ENCODE results near the gene SH2D4B. TPM values are rescaled to one million over a fixed set of nuclear protein-coding genes. Genes with fewer than 3 reads are reported as not detected.

Gene SH2D4B
- total RNA-seq, 4 donors from 2014 or later = not detected

DNA sequence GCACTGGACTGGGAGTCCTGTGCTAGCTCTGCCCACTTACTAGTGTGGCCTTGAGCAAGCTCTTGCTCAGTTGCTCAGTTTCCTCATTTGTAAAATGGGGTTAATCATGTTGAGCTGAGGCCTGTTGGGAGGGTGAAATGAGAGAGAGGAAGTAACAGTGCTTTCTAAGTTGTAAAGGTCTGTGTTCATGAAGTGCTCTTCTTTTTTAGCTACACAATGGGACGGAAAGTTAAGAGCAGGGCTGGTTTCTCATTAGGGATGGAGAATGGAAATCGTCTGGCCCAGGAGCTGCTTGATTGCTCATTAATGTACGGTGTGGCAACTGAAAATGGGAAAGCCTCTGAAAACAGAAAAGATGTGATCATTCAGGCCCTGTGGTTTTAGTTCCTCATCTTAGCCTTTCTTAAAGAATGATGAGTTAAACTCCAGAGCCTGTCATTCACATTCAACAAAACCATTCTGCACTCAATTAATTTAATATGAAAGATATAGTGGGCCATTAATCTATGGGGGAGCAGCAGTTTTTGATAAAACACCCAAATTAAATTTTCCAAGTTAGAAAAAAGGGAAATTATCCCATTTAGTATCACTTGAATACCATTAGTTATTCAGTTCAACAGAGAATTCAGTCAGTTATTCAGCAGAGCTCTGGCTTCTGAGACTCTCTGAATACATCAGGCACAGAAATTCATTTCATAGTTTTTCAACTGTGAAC lies 60.5 kb downstream of the SH2D4B start:
- DNase-seq = peak in 1 of 3 donors; percentile 5
- Histone ChIP-seq H3K27ac (no peak overlapping the region), H3K4me3 (no peak overlapping the region), H3K4me1 (no peaks in the 10 kb centered on the region), H3K27me3 (no peaks in the 10 kb centered on the region), H3K36me3 (no peaks in the 10 kb centered on the region), H3K9me3 (no peaks in the 10 kb centered on the region)
- TF ChIP-seq, protein P1, sequence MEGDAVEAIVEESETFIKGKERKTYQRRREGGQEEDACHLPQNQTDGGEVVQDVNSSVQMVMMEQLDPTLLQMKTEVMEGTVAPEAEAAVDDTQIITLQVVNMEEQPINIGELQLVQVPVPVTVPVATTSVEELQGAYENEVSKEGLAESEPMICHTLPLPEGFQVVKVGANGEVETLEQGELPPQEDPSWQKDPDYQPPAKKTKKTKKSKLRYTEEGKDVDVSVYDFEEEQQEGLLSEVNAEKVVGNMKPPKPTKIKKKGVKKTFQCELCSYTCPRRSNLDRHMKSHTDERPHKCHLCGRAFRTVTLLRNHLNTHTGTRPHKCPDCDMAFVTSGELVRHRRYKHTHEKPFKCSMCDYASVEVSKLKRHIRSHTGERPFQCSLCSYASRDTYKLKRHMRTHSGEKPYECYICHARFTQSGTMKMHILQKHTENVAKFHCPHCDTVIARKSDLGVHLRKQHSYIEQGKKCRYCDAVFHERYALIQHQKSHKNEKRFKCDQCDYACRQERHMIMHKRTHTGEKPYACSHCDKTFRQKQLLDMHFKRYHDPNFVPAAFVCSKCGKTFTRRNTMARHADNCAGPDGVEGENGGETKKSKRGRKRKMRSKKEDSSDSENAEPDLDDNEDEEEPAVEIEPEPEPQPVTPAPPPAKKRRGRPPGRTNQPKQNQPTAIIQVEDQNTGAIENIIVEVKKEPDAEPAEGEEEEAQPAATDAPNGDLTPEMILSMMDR (IDR thresholded peaks at IDR 0.05) = no peak
- TF ChIP-seq POLR2A (IDR thresholded peaks at IDR 0.05) = no peak

DNA sequence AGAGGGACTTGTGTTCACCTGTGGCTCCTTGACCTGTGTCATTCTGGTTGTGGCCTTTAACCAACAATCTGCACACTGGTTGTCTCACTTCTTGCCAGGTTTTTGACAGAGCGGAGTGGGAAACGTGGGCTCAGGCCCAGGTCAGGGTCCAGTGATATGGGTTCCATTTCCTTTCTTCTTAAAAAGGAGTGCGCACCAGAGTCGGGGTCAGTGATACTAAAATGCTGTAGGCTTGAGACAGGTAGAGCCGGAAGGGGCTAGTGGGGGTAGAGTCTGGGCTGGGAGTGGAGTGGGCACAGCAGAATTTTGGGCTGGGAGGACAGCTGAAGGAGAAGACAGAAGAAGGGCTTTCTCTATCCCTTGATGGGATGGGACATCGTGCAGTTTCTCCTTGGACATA lies 61.2 kb downstream of the SH2D4B start:
- Histone ChIP-seq H3K27ac (no peak overlapping the region), H3K9me3 (no peaks in the 10 kb centered on the region), H3K4me3 (no peak overlapping the region), H3K27me3 (no peaks in the 10 kb centered on the region), H3K4me1 (no peaks in the 10 kb centered on the region), H3K36me3 (no peaks in the 10 kb centered on the region)
- DNase-seq = peak in 1 of 3 donors; percentile 24
- TF ChIP-seq, protein P1 (IDR thresholded peaks at IDR 0.05) = no peak
- no peak for TF ChIP-seq POLR2A (IDR thresholded peaks at IDR 0.05)

GRCh38 chr10:80599424-80599847 lies 61.7 kb downstream of the SH2D4B start:
- H3K36me3 ChIP-seq = no peaks in the 10 kb centered on the region
- no peak overlapping the region for H3K27ac ChIP-seq
- TF ChIP-seq, protein P1 (IDR thresholded peaks at IDR 0.05) = peak in 5 of 6 experiments; percentile 10 to 52 (median 43)
- TF ChIP-seq POLR2A (IDR thresholded peaks at IDR 0.05) = no peak
- DNase-seq = peak in 1 of 3 donors; percentile 46
- H3K27me3 ChIP-seq = no peaks in the 10 kb centered on the region
- H3K9me3 ChIP-seq = no peaks in the 10 kb centered on the region
- no peaks in the 10 kb centered on the region for H3K4me1 ChIP-seq
- H3K4me3 ChIP-seq = no peak overlapping the region

- Histone ChIP-seq H3K4me1 (no peaks in the 10 kb centered on the region), H3K9me3 (no peaks in the 10 kb centered on the region), H3K4me3 (no peak overlapping the region), H3K27me3 (no peaks in the 10 kb centered on the region), H3K36me3 (no peaks in the 10 kb centered on the region), H3K27ac (no peak overlapping the region)
- peak in 1 of 3 donors; percentile 27 for DNase-seq
- TF ChIP-seq, protein P1 (IDR thresholded peaks at IDR 0.05) = no peak
- TF ChIP-seq POLR2A (IDR thresholded peaks at IDR 0.05) = no peak
These were observed 62.6 kb downstream of the SH2D4B start for GRCh38 chr10:80600256-80600655.

- no peaks in the 10 kb centered on the region for H3K36me3 ChIP-seq
- TF ChIP-seq, protein P1 (IDR thresholded peaks at IDR 0.05) = no peak
- no peak for TF ChIP-seq POLR2A (IDR thresholded peaks at IDR 0.05)
- DNase-seq = no peak
- no peaks in the 10 kb centered on the region for H3K4me1 ChIP-seq
- H3K27ac ChIP-seq = no peak overlapping the region
- no peaks in the 10 kb centered on the region for H3K27me3 ChIP-seq
- no peak overlapping the region for H3K4me3 ChIP-seq
- no peaks in the 10 kb centered on the region for H3K9me3 ChIP-seq
These were observed 65.2 kb downstream of the SH2D4B start for GRCh38 chr10:80602881-80603280.
